Epithelial cell of esophagus (primary cell): ENCODE data around the gene ABO.
"Not testable (repeated sequence)": the region's sequence is repeated elsewhere in the genome, so short reads cannot be mapped to it uniquely, and the experiment has no call there.

ENCODE experiments used
- DNase-seq: peaks from one replicate; pipeline ENCODE4 v3.0.0; 2010; ENCODE audit warnings: low read depth
- H3K4me3 ChIP-seq: 2 replicates; pipeline ENCODE4 v1.5.1; 2011; ENCODE audit warnings: mild to moderate bottlenecking, low read length, control low read depth
- TF ChIP-seq, protein P1 (sequence below): IDR thresholded peaks from 2 replicates; pipeline ENCODE4 v1.5.1; 2011; ENCODE audit warnings: low read depth, mild to moderate bottlenecking, low read length, control low read depth, inconsistent platforms; ENCODE audit not compliant: insufficient read depth; ENCODE audit errors: missing control alignments

ABO gene

DNA sequence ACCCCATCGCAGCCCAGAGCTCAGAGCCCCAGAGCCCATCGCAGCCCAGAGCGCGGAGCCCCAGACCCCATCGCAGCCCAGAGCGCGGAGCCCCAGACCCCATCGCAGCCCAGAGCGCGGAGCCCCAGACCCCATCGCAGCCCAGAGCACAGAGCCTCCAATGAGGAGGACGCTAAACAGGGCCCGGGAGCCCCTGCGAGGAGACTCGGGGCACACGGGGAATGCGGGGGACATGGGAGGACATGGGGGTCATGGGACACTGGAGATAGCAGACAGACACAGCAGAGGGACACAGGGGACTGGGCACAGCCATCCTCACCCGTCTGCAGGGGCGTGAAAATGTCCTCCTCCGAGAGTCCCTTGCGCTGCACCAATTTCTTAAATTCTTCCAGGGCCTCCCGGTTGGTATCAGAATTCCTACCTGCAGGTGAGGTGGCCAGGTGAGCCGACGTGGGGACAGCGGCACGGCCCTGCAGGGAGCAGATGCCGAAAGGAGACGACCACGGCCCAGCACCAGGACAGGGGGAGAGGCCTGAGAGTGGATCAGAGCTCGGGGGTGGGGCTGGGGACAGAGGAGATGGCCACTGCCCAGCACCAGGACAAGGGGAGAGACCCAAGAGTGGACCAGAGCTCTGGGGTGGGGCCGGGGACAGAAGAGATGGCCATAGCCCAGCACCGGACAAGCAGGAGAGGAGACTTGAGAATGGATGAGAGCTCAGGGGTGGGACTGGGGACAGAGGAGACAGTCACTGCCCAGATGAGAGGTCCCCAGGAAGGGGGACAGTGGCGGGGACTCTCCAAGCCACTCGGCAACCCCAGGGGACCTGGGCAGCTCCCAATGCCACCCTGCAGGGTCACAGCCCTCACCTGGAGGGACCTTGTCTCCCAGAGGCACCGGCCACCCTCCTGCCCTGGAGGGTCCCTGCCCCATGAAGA lies 68.7 kb downstream of the ABO start:
- TF ChIP-seq, protein P1, sequence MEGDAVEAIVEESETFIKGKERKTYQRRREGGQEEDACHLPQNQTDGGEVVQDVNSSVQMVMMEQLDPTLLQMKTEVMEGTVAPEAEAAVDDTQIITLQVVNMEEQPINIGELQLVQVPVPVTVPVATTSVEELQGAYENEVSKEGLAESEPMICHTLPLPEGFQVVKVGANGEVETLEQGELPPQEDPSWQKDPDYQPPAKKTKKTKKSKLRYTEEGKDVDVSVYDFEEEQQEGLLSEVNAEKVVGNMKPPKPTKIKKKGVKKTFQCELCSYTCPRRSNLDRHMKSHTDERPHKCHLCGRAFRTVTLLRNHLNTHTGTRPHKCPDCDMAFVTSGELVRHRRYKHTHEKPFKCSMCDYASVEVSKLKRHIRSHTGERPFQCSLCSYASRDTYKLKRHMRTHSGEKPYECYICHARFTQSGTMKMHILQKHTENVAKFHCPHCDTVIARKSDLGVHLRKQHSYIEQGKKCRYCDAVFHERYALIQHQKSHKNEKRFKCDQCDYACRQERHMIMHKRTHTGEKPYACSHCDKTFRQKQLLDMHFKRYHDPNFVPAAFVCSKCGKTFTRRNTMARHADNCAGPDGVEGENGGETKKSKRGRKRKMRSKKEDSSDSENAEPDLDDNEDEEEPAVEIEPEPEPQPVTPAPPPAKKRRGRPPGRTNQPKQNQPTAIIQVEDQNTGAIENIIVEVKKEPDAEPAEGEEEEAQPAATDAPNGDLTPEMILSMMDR, result no peak
- H3K4me3 ChIP-seq, result no peak overlapping the region
- no peak for DNase-seq

DNA sequence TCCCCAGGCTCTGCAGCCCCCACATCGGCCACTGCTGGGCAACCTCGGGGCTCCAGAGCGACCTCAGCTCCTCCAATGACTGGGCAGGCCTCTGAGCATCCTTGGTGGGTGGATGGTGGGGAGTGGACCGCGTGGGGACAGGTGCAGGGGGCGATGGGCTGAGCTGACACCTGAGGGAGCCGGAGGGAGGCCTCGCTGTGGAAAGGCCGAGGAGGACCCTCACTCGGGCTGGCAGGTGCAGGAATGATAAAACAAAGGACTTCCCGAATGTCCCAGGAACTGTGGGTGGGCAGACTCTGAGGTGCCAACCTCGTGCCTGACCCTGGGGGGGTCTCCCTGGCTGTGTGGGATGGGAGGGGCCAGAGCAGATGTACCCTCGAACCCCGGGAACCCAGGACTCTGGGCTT lies 69.5 kb downstream of the ABO start:
- not testable (repeated sequence) for H3K4me3 ChIP-seq, DNase-seq
